ENCODE data around the gene ZDHHC22.

- no peak for TF ChIP-seq TRIM24 (CRISPR knock-in tag; IDR thresholded peaks at IDR 0.05)
- TF ChIP-seq TCF7 (IDR thresholded peaks at IDR 0.05; ENCODE audit: low read depth), result no peak
- TF ChIP-seq NONO (IDR thresholded peaks at IDR 0.05), result no peak
- TF ChIP-seq NONO (CRISPR knock-in tag; conservative IDR thresholded peaks at IDR 0.05), result no peak
- TF ChIP-seq ZNF530 (CRISPR knock-in tag; IDR thresholded peaks at IDR 0.05; ENCODE audit: low read depth), result no peak
- TF ChIP-seq, protein P1, sequence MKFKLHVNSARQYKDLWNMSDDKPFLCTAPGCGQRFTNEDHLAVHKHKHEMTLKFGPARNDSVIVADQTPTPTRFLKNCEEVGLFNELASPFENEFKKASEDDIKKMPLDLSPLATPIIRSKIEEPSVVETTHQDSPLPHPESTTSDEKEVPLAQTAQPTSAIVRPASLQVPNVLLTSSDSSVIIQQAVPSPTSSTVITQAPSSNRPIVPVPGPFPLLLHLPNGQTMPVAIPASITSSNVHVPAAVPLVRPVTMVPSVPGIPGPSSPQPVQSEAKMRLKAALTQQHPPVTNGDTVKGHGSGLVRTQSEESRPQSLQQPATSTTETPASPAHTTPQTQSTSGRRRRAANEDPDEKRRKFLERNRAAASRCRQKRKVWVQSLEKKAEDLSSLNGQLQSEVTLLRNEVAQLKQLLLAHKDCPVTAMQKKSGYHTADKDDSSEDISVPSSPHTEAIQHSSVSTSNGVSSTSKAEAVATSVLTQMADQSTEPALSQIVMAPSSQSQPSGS (CRISPR knock-in tag; IDR thresholded peaks at IDR 0.05), result no peak
- no peak for TF ChIP-seq ZNF160 (CRISPR knock-in tag; IDR thresholded peaks at IDR 0.05)
- TF ChIP-seq ZKSCAN5 (CRISPR knock-in tag; IDR thresholded peaks at IDR 0.05), result no peak
- no peak for TF ChIP-seq ZC3H4 (CRISPR knock-in tag; IDR thresholded peaks at IDR 0.05; ENCODE audit: borderline replicate concordance)
- no peak for TF ChIP-seq ISL2 (CRISPR knock-in tag; IDR thresholded peaks at IDR 0.05)
- no peak for TF ChIP-seq ZNF746 (CRISPR knock-in tag; IDR thresholded peaks at IDR 0.05)
- TF ChIP-seq NCOA2 (CRISPR knock-in tag; IDR thresholded peaks at IDR 0.05), result no peak
Measured at GRCh38 chr14:77092676-77093075, 48.9 kb downstream of the ZDHHC22 start.

Data from HepG2 (cell line).